Fibroblast of skin of abdomen (primary cell): Measurements from ENCODE around the gene ELAVL2. TPM values are rescaled to one million over a fixed set of nuclear protein-coding genes. Genes with fewer than 3 reads are reported as not detected.
A peak's percentile ranks its signal among the peaks of the same experiment; 100 is the strongest.

Experiments
- DNase-seq: peaks from one replicate; pipeline ENCODE4 v3.0.0-alpha.2; 2013
- polyA plus RNA-seq, 2 experiments: library from polyadenylated mRNA; unstranded; fragments of 120-200 nt; gene quantifications; one replicate each; pipeline ENCODE4 v1.2.1, GENCODE V29; 2013; ENCODE audit not compliant: insufficient read length in 2 of 2

Gene ELAVL2
- 0.45 TPM for polyA plus RNA-seq (2013, experiment 1 of 2; ENCODE audit: insufficient read length)
- 0.72 TPM for polyA plus RNA-seq (2013, experiment 2 of 2; ENCODE audit: insufficient read length)

- DNase-seq: peak; percentile 99
Observed at GRCh38 chr9:23826120-23826629, at the start of gene ELAVL2. ELAVL2 (minus strand) TSS chr9:23826240; CDS start chr9:23762234, 64,006 bp downstream.

DNA sequence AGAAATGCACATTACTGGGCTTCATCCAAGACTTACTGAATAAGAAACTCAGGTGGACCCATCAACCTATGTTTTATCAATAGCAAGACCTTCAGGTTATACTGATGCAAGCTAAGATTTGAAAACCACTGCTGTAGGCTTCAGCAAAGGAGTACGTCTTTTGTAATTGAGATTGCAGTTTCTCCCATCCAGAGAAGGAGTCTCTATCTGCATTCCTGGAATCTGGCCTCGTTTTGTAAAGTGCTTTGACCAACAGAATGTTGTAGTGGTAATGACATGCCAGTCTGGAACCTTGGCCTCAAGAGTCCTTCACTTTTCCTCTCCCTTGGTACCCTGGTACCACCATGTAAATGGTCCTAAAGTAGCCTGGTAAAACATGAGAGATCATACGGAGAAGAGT, 32.2 kb upstream of the ELAVL2 start:
- no peak for DNase-seq

GRCh38 chr9:23855873-23856604, 30.0 kb upstream of the ELAVL2 start:
- DNase-seq: peak; percentile 6

- DNase-seq: peak; percentile 26
Observed at GRCh38 chr9:23850690-23851629, 24.9 kb upstream of the ELAVL2 start.

- peak; percentile 16 for DNase-seq
Observed at GRCh38 chr9:23850242-23850689, 24.2 kb upstream of the ELAVL2 start.

GRCh38 chr9:23849379-23850035, 23.5 kb upstream of the ELAVL2 start:
- DNase-seq: no peak

- DNase-seq: no peak
Observed at GRCh38 chr9:23842565-23843129, 16.6 kb upstream of the ELAVL2 start.

DNA sequence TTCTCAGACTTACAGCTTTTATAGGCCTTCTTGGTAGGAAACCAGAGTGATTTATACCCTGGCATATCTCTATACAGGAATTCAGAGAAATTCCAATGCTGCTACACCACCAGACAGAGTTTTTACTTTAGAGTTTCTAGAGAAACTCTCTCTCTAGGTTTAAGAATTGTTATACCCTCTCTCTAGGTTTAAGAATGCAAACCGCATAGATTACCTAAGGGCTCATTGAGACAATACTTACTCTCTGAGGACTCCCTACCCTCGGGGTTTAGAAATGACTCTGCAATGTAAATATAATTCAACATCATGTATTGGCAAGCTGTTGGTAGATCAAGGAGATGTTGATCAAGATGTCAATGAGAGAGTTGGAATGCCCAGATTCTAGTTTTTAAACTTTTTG, 15.3 kb upstream of the ELAVL2 start:
- DNase-seq: no peak

DNA sequence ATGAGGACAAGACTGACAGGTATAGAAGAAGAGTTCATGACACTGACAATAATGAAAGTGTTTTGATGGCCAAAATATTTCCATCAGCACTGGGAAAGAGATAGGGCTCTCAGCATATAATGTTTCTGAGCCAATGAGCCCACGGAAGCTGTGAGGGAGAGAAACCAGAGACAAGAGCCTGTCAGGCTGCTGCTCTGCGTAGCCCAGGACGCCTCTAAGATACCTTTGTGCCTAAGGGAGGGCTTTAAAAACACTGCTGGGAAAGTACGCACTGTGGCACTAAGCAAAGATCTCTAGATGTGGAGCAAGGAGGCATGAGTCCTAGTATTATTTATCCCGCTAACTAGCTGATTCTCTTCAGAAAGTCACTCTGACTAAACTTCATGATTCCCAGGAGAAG, 11.0 kb upstream of the ELAVL2 start:
- no peak for DNase-seq

DNA sequence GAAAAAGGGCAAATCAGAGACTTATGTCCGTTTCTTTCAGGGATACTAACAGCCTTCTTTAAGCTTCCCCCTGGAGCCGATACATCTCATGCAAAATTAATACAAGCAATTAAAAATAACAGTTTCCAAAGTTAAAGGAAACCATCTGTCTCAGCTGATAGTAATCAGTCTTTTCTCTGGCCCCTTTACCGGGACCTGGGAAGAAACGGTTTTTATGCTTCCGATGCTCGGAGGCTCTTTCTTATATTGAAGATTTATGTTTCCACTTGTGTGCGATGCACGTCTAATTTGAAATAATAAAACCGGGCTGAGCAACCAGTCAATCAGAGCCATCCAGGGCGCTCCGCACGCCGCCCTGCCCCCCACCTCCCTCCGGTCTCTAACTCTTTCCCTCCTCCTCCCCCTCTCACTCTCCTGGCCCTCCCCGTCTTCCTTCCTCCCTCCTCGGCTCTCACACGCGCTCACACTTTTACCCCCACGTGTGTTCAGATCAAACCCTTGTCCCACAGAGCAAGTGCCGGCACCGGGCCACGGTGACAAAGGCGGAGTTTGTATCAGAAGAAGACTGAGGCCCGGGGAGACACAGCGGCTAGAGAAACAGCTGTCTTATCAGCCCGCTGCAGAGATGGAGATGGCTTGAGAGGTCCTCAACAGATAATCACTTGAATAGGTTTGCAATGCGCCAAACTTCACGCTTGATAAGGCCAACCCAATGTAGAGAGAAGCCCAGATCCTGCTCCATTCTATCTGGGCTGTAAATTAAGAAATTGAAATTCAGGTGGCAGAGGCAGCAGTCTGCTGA, 5.1 kb upstream of the ELAVL2 start:
- DNase-seq: no peak

- DNase-seq: no peak
Observed at GRCh38 chr9:23830476-23830805, 4.4 kb upstream of the ELAVL2 start.

DNA sequence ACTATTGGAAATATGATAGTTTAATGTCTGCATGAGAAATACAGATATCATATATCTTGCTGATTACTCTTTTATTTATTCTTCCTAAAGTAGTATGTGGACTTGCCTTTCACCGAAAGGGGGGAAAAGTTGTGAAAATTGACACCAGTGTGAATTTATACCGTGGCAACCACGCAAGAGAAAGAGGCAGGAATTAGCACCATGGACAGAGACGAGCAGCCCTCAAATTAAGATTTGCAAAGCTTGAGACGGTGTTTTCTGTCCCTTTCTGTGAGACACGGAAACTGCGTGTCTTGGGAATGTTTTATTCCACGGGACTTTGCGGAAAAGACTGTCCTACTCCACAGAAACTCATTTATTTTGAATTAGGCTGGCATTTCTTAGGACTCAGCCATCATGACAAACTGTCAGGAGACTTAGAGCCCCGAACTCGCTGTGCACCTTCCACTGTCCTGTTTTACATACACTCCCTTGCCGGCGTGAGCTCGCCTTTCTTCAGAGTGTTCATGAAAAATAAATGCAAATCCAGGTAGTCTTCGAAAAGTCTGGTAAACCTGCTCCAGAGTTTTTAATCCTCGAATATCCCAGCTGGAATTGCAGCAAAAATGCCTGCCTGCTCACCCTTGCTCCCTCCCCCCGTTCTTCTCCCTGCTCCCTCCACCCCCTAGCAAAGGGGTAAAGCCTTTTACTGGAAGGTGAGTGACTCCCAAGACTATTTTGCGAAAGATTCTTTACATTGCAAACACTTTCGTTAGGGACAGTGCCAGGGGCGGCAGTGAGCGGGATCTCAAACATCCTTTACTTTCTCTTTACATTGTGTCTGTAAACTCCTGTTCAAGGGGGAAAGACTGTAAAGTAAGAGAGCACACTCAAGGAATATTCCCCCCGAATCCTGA, 3.8 kb upstream of the ELAVL2 start:
- peak; percentile 33 for DNase-seq

GRCh38 chr9:23825700-23826099, 340 bp downstream of the ELAVL2 start:
- peak; percentile 10 for DNase-seq

- peak; percentile 38 for DNase-seq
Observed at GRCh38 chr9:23824830-23825591, 1.0 kb downstream of the ELAVL2 start.

- DNase-seq: no peak
Observed at GRCh38 chr9:23823986-23824829, 1.8 kb downstream of the ELAVL2 start.

- no peak for DNase-seq
Observed at GRCh38 chr9:23823269-23823668, 2.8 kb downstream of the ELAVL2 start.

GRCh38 chr9:23822261-23823169, 3.5 kb downstream of the ELAVL2 start:
- no peak for DNase-seq
